ENCODE results near the gene LRP1B.
"Not testable (repeated sequence)": the region's sequence is repeated elsewhere in the genome, so short reads cannot be mapped to it uniquely, and the experiment has no call there.

Gene LRP1B

DNA sequence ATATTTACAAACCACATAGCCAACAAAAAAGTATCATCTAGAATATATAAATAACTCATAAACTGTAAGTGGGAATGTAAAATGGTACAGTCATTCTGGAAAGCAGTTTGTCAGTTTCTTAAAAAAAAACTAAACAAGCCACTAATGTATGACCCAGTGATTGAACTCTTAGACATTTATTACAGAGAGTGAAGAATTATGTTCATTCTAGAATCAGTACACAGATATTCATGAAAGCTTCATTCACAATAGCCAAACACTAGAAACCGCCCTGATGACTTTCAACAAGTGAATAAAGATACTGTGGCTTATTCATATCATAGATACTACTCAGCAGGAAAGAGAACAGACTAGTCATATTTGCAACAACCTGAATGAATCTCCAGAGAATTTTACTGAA is 1541.5 kb downstream of the LRP1B start:
- H3K27ac Mint-ChIP-seq, result no peak overlapping the region
- no peaks in the 10 kb centered on the region for H3K4me1 Mint-ChIP-seq
- H3K4me3 Mint-ChIP-seq, result no peak overlapping the region
- DNase-seq (no peak), ATAC-seq (replicated peaks) (no peak)
- no peaks in the 10 kb centered on the region for H3K36me3 Mint-ChIP-seq
- H3K9me3 Mint-ChIP-seq, result no peaks in the 10 kb centered on the region
- H3K27me3 Mint-ChIP-seq, result no peaks in the 10 kb centered on the region

DNA sequence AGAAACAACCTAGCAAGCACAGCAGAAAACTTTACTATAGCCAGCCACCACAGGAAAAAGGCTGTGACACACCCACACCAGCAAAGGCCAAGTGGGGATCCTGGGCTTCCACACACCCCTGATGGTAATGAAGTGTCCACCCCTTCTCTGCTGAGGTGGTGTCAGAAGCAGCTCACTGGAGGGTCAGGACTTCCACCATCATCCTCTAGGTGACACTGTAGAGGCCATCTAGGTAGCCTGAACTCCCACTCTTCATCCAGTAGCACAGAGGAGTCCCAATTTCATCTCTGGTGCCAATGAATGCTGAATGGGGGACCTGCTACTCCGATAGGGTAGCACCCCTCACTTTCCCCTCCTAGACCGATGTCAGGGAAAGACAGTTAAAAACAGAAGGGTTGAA is 1544.4 kb downstream of the LRP1B start:
- H3K27ac Mint-ChIP-seq, result no peak overlapping the region
- H3K27me3 Mint-ChIP-seq, result no peaks in the 10 kb centered on the region
- no peaks in the 10 kb centered on the region for H3K4me1 Mint-ChIP-seq
- DNase-seq (no peak), ATAC-seq (replicated peaks) (peak; percentile 67 to 71)
- no peaks in the 10 kb centered on the region for H3K36me3 Mint-ChIP-seq
- no peaks in the 10 kb centered on the region for H3K9me3 Mint-ChIP-seq
- H3K4me3 Mint-ChIP-seq, result no peak overlapping the region

DNA sequence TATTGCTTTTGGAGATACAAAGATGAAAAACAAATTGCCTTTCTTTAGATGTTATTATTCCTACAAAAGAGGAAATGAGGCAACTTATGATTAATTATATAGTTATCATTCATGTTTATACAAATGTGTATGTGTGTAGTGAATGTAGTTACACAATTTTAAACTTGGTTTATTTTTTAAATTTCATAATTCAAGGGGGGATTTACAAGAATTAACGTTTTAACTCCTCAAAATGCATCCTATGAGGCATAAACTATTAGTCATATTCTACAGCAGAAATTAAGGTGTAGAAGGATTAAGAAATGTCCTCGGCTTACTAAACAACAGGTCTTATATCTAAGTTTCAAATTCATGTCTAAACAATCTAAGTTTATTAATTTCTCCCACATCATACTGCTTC is 1545.8 kb downstream of the LRP1B start:
- DNase-seq, result no peak
- ATAC-seq (replicated peaks), result no peak
- no peaks in the 10 kb centered on the region for H3K9me3 Mint-ChIP-seq

DNA sequence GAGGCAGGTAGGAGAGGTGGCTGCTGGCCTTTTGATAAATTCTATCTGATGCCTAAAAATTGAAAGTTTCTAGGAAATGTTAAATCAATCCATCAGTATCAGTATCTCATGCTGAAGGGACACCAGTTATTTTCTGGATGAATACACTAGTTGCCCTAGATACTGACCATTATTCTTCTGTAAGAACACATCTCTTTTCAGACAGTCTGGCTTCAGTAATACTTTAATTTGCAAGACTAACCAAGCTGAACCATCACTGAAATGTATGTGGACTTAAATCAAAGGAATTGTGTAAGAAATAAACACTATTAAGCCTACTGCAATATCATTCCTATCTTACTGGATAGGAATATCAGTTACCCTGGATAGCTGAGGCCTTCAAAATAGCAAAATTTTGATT is 1546.3 kb downstream of the LRP1B start:
- H3K9me3 Mint-ChIP-seq, result no peaks in the 10 kb centered on the region
- no peak overlapping the region for H3K27ac Mint-ChIP-seq
- H3K27me3 Mint-ChIP-seq, result no peaks in the 10 kb centered on the region
- ATAC-seq (replicated peaks) (no peak), DNase-seq (no peak)
- no peak overlapping the region for H3K4me3 Mint-ChIP-seq
- no peaks in the 10 kb centered on the region for H3K36me3 Mint-ChIP-seq
- no peaks in the 10 kb centered on the region for H3K4me1 Mint-ChIP-seq

More for the DNA sequence above, 1545.8 kb downstream of the LRP1B start:
- no peak overlapping the region for H3K4me3 Mint-ChIP-seq
- H3K36me3 Mint-ChIP-seq, result no peaks in the 10 kb centered on the region
- no peak overlapping the region for H3K27ac Mint-ChIP-seq
- H3K4me1 Mint-ChIP-seq, result no peaks in the 10 kb centered on the region
- H3K27me3 Mint-ChIP-seq, result no peaks in the 10 kb centered on the region

DNA sequence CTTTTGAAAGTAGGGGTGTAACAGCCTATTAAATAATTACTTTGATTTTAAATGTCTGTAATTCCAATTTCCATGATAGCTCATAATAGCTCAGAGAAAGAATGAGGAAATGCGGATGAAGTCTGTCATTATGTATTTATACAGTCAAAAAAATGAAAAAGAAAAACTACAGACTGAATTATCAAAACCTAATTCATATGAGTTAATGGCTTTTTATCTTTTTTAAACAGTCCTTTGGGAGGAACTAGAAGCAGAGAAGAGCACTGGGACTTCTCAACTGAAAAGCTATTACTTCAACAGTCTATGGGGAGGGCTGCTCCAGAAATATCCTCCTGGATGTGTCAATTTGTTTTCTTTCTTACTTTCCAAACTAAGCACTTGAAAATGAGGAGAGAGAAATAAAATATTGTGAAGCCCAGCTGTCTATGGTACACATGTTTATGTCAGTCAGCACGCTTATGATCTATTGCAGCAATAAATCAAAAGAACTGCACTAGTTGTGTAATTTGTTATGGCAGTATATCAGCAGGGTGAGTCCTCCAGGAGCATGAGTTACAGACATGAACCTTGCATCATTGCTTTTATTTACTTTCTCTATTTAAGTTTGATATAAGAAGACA is 1550.2 kb downstream of the LRP1B start:
- H3K27me3 Mint-ChIP-seq, result no peaks in the 10 kb centered on the region
- ATAC-seq (replicated peaks), result no peak
- no peaks in the 10 kb centered on the region for H3K4me1 Mint-ChIP-seq
- H3K36me3 Mint-ChIP-seq, result no peaks in the 10 kb centered on the region
- H3K9me3 Mint-ChIP-seq, result peaks cover 0 to 2% of the 10 kb centered on the region in 2 donors
- no peak overlapping the region for H3K27ac Mint-ChIP-seq
- no peak overlapping the region for H3K4me3 Mint-ChIP-seq
- no peak for DNase-seq

DNA sequence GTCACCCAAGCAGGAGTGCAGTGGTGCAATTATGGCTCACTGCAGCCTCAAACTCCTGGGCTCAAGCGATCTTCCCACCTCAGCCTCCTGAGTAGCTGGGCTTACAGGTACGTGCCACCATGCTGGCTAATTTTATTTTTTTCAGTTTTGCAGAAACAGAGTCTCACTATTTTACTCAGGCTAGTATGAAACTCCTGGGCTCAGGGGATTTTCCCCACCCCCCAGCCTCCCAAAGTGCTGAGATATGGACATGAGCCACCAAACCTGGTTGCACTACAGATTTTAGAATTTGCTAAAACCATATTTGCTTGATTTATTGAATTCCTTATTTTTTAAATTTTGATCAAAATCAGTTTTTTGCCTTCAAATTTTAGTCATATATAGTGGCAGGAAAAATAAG is 1553.4 kb downstream of the LRP1B start:
- Mint-ChIP-seq H3K27ac (no peak overlapping the region), H3K9me3 (peaks cover 0 to 2% of the 10 kb centered on the region in 2 donors), H3K4me1 (no peaks in the 10 kb centered on the region), H3K27me3 (no peaks in the 10 kb centered on the region), H3K4me3 (no peak overlapping the region), H3K36me3 (no peaks in the 10 kb centered on the region)
- DNase-seq (no peak), ATAC-seq (replicated peaks) (no peak)

DNA sequence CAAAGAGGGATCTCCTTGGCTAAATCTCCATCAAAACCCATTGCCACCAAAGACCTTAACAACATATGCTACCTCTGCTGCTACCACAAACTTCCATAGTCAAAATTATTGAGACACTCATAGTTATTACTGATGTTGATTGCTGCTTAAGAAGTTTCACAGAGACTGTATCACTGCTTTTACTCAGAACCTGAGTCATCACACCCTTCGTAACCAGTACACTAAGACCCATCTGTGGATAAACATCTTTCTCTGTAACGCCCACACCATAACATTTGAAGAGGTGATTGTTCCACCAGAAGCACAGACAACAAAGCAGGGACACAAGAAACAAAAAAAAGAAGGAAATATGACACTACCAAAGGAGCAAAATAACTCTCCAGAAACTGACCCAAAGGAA is 1563.1 kb downstream of the LRP1B start:
- no peaks in the 10 kb centered on the region for H3K27me3 Mint-ChIP-seq
- H3K4me1 Mint-ChIP-seq, result no peaks in the 10 kb centered on the region
- no peaks in the 10 kb centered on the region for H3K36me3 Mint-ChIP-seq
- H3K9me3 Mint-ChIP-seq, result peaks cover 0 to 4% of the 10 kb centered on the region in 2 donors
- H3K4me3 Mint-ChIP-seq, result no peak overlapping the region
- H3K27ac Mint-ChIP-seq, result no peak overlapping the region
- DNase-seq (no peak), ATAC-seq (replicated peaks) (no peak)

DNA sequence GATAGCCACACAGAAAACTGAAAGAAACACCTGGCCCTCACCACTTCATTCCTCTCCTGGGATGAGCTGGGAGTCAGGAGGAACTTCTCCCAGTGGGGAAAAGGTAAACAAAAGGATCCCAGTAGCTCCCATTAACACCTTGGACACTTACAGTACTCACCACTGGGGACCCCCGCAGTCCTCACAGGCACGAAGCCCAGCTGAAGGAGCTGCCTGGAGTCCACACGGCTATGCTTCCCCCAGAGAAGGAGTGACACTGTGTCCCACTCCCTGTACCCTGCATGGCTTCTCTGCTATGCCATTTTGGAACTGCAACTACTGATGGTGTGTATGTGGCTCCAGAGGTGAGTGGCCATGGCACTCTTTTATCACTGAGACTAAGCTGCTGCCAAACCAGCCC is 1565.1 kb downstream of the LRP1B start:
- ATAC-seq (replicated peaks) (no peak), DNase-seq (no peak)
- peaks cover 0 to 3% of the 10 kb centered on the region in 2 donors for H3K9me3 Mint-ChIP-seq
- no peaks in the 10 kb centered on the region for H3K27me3 Mint-ChIP-seq
- no peak overlapping the region for H3K27ac Mint-ChIP-seq
- no peaks in the 10 kb centered on the region for H3K36me3 Mint-ChIP-seq
- no peaks in the 10 kb centered on the region for H3K4me1 Mint-ChIP-seq
- no peak overlapping the region for H3K4me3 Mint-ChIP-seq

DNA sequence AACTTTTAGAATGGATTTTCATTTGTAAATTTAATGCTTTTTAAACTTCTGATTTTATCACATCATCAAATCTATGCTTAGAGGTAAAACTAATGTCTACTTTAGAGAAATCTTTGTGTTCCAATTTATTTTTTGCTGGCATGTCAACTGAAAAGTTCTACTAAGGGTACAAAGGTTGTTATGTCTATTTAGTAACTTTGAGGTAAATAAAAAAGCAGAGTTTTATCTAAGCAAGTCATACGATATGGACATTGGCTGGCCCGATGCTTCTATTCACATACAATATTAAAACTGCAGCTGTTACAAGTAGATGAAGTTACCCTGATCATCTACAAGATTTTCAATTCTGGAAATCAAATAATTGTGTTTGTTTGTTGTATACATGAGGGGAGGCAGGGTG is 1575.1 kb downstream of the LRP1B start:
- no peak overlapping the region for H3K4me3 Mint-ChIP-seq
- no peaks in the 10 kb centered on the region for H3K36me3 Mint-ChIP-seq
- no peak for DNase-seq
- ATAC-seq (replicated peaks), result no peak
- H3K27ac Mint-ChIP-seq, result no peak overlapping the region
- H3K4me1 Mint-ChIP-seq, result no peaks in the 10 kb centered on the region
- no peaks in the 10 kb centered on the region for H3K27me3 Mint-ChIP-seq
- no peaks in the 10 kb centered on the region for H3K9me3 Mint-ChIP-seq

DNA sequence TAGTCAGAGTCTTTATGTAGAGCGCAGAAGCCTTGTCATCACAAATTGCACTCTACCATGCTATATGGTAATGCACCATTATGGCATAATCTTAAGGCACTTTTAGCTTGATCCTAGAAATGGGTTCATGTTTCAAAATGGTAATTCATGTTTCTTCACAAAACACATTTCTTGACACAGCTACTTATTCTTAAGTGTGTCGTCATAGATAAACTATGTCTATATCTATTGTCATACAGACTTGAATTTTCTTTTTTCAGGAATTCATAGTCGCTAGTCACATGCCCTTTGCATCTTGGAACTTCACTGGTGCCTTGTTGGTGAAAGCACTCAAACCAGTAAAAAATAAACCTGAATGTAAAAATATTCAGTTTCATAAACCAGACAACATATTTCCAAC is 1578.2 kb downstream of the LRP1B start:
- no peak for ATAC-seq (replicated peaks)

DNA sequence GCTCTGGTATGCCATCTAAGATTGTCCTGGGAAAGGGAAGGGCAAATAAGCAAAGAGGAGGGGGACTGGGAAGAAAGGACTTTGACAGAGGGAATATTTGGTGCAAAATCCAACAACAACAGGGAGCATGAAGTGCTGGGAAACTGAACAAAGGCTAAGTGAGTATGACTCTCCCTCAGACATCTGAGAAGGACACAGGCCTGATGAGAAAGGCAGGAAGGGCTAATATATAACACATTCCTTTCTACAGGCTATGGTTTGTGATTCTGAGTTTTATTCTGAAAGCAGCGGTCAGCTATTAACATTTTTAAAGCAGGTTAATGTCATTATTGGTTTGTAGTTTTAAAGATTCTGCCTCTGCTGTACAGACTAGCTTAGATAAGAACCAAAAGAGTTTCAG is 1579.5 kb downstream of the LRP1B start:
- H3K4me1 Mint-ChIP-seq, result no peaks in the 10 kb centered on the region
- H3K27ac Mint-ChIP-seq, result no peak overlapping the region
- no peaks in the 10 kb centered on the region for H3K36me3 Mint-ChIP-seq
- H3K9me3 Mint-ChIP-seq, result peaks cover 2 to 4% of the 10 kb centered on the region in 2 donors
- no peak overlapping the region for H3K4me3 Mint-ChIP-seq
- DNase-seq, result no peak
- ATAC-seq (replicated peaks), result no peak
- H3K27me3 Mint-ChIP-seq, result no peaks in the 10 kb centered on the region

More for the DNA sequence above, 1578.2 kb downstream of the LRP1B start:
- Mint-ChIP-seq H3K4me1 (no peaks in the 10 kb centered on the region), H3K4me3 (no peak overlapping the region), H3K9me3 (no peaks in the 10 kb centered on the region), H3K36me3 (no peaks in the 10 kb centered on the region), H3K27ac (no peak overlapping the region), H3K27me3 (no peaks in the 10 kb centered on the region)
- no peak for DNase-seq

DNA sequence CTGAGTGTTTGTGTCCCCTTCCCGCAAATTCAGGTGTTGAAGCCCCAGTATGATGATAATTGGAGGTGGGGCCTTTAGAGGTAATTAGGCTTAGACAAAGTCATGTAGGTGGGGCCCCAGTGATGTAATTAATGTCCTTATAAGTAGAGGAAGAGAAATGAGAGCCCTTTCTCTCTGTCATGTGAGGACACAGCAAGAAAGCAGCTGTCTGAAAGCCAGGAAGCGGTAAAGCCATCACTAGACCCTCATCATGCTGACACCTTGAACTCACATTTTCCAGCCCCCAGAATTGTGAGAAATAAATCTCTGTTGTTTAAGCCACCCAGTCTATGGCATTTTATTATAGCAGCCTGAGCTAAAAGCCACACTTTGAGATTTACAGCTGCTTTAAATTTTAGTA is 1580.0 kb downstream of the LRP1B start:
- Mint-ChIP-seq H3K27me3 (no peaks in the 10 kb centered on the region), H3K4me1 (no peaks in the 10 kb centered on the region), H3K9me3 (peaks cover 2 to 5% of the 10 kb centered on the region in 2 donors), H3K36me3 (no peaks in the 10 kb centered on the region), H3K4me3 (no peak overlapping the region), H3K27ac (no peak overlapping the region)
- no peak for DNase-seq
- no peak for ATAC-seq (replicated peaks)

DNA sequence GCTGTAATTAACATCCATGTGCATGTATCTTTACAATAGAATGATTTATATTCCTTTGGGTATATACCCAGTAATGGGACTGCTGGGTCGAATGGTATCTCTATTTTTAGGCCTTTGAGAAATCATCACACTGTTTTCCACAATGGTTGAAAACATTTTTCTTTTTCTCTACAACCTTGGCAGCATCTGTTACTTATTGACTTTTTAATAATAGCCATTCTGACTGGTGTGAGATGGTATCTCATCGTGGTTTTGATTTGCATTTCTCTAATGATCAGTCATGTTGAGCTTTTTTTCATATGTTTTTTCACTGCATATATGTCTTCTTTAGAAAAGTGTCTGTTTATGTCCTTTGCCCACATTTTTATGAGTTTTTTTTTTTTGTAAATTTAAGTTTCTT is 1586.0 kb downstream of the LRP1B start:
- DNase-seq; ATAC-seq (replicated peaks): not testable (repeated sequence)

DNA sequence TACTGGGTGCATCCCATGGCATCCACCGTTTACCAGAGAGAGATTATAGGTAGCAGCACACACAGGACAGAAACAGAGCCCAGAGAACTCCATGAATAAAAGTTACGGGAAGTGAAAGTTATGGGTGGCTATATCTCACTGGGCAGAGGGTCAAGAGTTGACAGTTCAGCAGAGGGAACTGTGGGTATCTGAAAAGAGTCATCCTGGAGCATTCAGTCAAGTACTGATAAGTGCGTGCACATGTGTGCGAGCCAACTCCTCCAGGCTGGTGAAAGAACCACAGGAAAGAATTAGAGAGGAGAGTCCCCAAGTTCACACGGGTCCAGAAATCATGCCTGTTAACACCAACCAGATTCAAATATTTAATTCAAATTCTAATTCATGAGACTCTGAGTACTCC is 1588.2 kb downstream of the LRP1B start:
- Mint-ChIP-seq H3K36me3 (no peaks in the 10 kb centered on the region), H3K27me3 (no peaks in the 10 kb centered on the region), H3K9me3 (peaks cover 6 to 11% of the 10 kb centered on the region in 2 donors), H3K4me3 (no peak overlapping the region), H3K4me1 (no peaks in the 10 kb centered on the region), H3K27ac (no peak overlapping the region)
- DNase-seq, result no peak
- no peak for ATAC-seq (replicated peaks)

More for the DNA sequence above, 1586.0 kb downstream of the LRP1B start:
- H3K27me3 Mint-ChIP-seq, H3K4me3 Mint-ChIP-seq, H3K36me3 Mint-ChIP-seq, H3K4me1 Mint-ChIP-seq, H3K27ac Mint-ChIP-seq: not testable (repeated sequence)
- H3K9me3 Mint-ChIP-seq, result peaks cover 6 to 11% of the 10 kb centered on the region in 2 donors

DNA sequence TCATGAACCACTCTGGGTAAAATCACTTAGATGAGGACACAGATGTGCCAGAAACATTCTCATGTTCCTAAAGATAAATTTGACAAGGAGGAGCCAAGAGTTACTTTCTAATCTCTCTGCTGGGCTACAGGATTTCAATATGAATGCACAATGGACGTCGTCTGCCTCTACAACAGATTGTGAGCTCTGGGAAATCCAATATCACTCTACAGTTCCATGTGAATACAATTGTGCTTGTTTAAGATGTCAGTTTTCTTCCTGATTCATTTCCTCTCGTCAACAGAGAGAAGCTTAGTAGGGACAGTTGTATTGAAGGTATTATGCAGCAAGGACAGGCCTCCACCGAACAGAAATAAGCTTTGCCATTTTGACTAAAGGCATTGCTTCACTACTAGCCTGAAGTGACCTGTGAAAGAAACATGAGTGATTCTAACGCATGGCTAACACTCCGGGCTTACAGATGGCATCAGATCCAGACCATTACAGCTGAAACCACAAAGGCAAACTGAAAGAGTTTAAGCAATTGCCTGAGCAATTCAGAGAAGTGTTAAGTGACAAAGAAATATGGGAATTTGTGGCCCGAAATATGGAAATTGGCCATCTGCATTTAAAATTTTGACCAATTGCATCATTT is 1591.5 kb downstream of the LRP1B start:
- H3K9me3 Mint-ChIP-seq, result peaks cover 2% of the 10 kb centered on the region in 2 donors
- H3K4me3 Mint-ChIP-seq, result no peak overlapping the region
- no peaks in the 10 kb centered on the region for H3K27me3 Mint-ChIP-seq
- H3K27ac Mint-ChIP-seq, result no peak overlapping the region
- H3K4me1 Mint-ChIP-seq, result no peaks in the 10 kb centered on the region
- DNase-seq (no peak), ATAC-seq (replicated peaks) (no peak)
- H3K36me3 Mint-ChIP-seq, result no peaks in the 10 kb centered on the region
